Measurements from ENCODE around the gene VANGL2.

Gene VANGL2

DNA sequence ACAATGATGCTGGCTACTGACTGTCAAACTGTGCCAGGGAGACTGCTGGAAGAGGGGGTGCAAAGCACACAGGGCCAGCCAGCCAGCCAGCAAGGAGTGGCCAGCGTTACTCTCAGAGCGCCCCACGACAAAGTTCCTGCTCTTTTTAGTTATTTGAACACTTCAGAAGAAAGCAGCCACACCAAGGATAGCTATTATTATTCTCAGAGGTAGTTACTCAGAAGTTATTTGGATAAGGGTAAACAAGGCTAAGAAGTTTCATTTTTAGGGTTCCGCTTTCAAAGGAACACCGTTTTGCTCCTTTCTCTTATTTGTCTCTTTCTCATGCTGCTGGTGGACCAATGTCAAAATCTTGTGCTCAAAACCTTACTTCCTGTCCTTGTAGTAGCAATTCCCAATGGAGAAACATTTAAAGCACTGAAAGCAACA lies 59.9 kb downstream of the VANGL2 start:
- peaks cover 3% of the 10 kb centered on the region for H3K4me1 ChIP-seq (ENCODE audit: insufficient read depth, insufficient read length)
- TF ChIP-seq YY1 (IDR thresholded peaks at IDR 0.05; ENCODE audit: insufficient read depth, insufficient read length) (no peak), ZNF274 (IDR thresholded peaks at IDR 0.05; ENCODE audit: low read depth, low read length) (no peak), SUZ12 (IDR thresholded peaks at IDR 0.05; ENCODE audit: extremely low read depth, insufficient read depth, insufficient read length) (no peak)
- no peaks in the 10 kb centered on the region for H3K36me3 ChIP-seq (ENCODE audit: insufficient read depth, insufficient read length, low read length)
- no peak for DNase-seq (ENCODE audit: low read depth, low spot score)
- no peaks in the 10 kb centered on the region for H3K9me3 ChIP-seq (ENCODE audit: insufficient read depth, low read length)
- no peaks in the 10 kb centered on the region for H3K27me3 ChIP-seq (ENCODE audit: insufficient read depth, insufficient read length)
- no peak overlapping the region for H3K4me3 ChIP-seq (ENCODE audit: insufficient read length, low read depth)
- no peak overlapping the region for H3K9ac ChIP-seq (ENCODE audit: insufficient read length, low read depth)

DNA sequence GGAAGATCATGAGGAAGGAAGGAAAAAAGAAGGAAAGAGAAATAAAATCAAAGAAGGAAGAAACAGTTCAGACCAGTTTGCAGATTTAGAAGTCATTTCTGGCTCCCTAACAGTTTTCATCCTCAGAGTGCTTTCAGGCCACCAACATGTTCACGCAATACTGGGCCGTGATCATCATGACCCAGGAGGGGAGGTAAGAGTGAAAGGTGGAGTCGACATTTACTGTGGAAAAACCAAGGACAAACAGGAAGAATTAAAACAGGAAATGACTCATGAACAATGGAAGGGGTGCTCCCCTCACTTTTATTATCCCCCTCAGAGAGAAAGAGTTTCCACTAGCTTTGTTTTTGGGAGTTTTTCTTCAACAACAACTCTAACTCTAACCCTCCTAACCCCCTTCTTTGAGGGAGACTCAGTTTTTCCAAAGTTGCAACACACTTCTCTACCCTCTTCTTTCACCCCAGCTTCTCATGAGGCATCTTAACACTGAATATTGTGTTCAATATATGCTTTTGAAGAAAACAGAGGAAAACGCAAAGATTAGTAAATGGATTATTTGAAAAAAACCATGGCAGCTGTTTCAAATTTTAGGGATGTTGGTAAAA lies 60.4 kb downstream of the VANGL2 start:
- no peak for DNase-seq (ENCODE audit: low read depth, low spot score)
- no peak overlapping the region for H3K4me3 ChIP-seq (ENCODE audit: insufficient read length, low read depth)
- peaks cover 4% of the 10 kb centered on the region for H3K4me1 ChIP-seq (ENCODE audit: insufficient read depth, insufficient read length)
- no peak for TF ChIP-seq YY1 (IDR thresholded peaks at IDR 0.05; ENCODE audit: insufficient read depth, insufficient read length)
- TF ChIP-seq ZNF274 (IDR thresholded peaks at IDR 0.05; ENCODE audit: low read depth, low read length), result no peak
- no peak for TF ChIP-seq SUZ12 (IDR thresholded peaks at IDR 0.05; ENCODE audit: extremely low read depth, insufficient read depth, insufficient read length)
- H3K9ac ChIP-seq (ENCODE audit: insufficient read length, low read depth), result no peak overlapping the region
- H3K27me3 ChIP-seq (ENCODE audit: insufficient read depth, insufficient read length), result no peaks in the 10 kb centered on the region
- H3K36me3 ChIP-seq (ENCODE audit: insufficient read depth, insufficient read length, low read length), result no peaks in the 10 kb centered on the region
- no peaks in the 10 kb centered on the region for H3K9me3 ChIP-seq (ENCODE audit: insufficient read depth, low read length)

DNA sequence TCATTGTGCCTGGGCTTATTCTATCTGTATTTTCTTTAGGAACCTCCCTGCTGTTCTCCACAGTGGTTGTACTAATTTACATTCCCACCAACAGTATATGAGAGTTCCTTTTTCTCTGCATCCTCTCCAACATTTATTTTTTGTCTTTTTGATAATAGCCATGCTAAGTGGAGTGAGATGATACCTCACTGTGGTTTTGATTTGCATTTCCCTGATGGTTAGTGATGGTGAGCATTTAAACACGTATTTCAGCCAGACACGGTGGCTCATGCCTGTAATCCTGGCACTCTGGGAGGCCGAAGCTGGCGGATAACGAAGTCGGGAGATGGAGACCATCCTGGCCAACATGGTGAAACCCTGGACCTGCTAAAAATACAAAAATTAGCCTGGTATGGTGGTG lies 64.8 kb downstream of the VANGL2 start:
- H3K4me3 ChIP-seq (ENCODE audit: insufficient read length, low read depth), result no peak overlapping the region
- H3K36me3 ChIP-seq (ENCODE audit: insufficient read depth, insufficient read length, low read length), result no peaks in the 10 kb centered on the region
- no peaks in the 10 kb centered on the region for H3K9me3 ChIP-seq (ENCODE audit: insufficient read depth, low read length)
- TF ChIP-seq YY1 (IDR thresholded peaks at IDR 0.05; ENCODE audit: insufficient read depth, insufficient read length) (no peak), SUZ12 (IDR thresholded peaks at IDR 0.05; ENCODE audit: extremely low read depth, insufficient read depth, insufficient read length) (no peak), ZNF274 (IDR thresholded peaks at IDR 0.05; ENCODE audit: low read depth, low read length) (no peak)
- H3K27me3 ChIP-seq (ENCODE audit: insufficient read depth, insufficient read length), result no peaks in the 10 kb centered on the region
- peaks cover 3% of the 10 kb centered on the region for H3K4me1 ChIP-seq (ENCODE audit: insufficient read depth, insufficient read length)
- no peak overlapping the region for H3K9ac ChIP-seq (ENCODE audit: insufficient read length, low read depth)
- DNase-seq (ENCODE audit: low read depth, low spot score), result no peak

DNA sequence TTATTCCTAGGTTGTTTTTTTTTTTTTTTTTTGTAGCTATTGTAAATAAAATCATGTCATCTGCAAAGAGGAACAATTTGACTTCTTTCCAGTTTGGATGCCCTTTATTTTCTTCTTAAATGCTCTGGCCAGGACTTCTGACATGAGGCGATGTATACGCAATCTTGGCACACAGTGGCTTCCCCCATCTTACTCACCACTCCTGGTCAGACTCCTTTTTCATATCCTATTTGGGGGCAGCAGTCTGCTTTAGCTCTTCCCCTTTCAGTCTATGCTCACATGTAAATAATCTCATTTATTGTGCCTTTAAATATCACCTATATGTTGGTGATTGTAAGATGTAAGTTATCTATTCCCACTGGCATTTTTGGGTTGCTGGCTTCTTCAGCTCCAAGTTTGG lies 66.6 kb downstream of the VANGL2 start:
- no peak for TF ChIP-seq SUZ12 (IDR thresholded peaks at IDR 0.05; ENCODE audit: extremely low read depth, insufficient read depth, insufficient read length)
- TF ChIP-seq YY1 (IDR thresholded peaks at IDR 0.05; ENCODE audit: insufficient read depth, insufficient read length), result no peak
- TF ChIP-seq ZNF274 (IDR thresholded peaks at IDR 0.05; ENCODE audit: low read depth, low read length), result no peak
- H3K27me3 ChIP-seq (ENCODE audit: insufficient read depth, insufficient read length), result no peaks in the 10 kb centered on the region
- DNase-seq (ENCODE audit: low read depth, low spot score), result no peak
- H3K4me3 ChIP-seq (ENCODE audit: insufficient read length, low read depth), result no peak overlapping the region
- H3K9ac ChIP-seq (ENCODE audit: insufficient read length, low read depth), result no peak overlapping the region
- H3K9me3 ChIP-seq (ENCODE audit: insufficient read depth, low read length), result no peaks in the 10 kb centered on the region
- H3K36me3 ChIP-seq (ENCODE audit: insufficient read depth, insufficient read length, low read length), result no peaks in the 10 kb centered on the region
- peaks cover 3% of the 10 kb centered on the region for H3K4me1 ChIP-seq (ENCODE audit: insufficient read depth, insufficient read length)

DNA sequence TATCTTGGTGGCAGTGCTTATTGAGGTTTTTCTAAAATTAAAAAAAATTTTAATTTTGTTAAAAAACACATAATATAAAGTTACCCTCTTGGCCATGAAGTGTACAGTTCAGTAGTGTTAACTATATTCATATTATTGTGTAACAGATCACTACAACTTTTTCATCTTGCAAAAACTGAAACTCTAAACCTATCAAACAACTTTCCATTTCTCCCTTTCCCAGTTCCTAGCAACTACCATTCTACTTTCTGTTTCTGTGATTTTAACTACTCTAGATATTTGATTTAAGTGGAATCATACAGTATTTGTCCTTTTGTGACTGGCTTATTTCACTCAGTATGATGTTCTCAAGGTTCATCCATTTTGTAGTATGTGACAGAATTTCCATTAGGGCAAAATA lies 67.2 kb downstream of the VANGL2 start:
- no peaks in the 10 kb centered on the region for H3K36me3 ChIP-seq (ENCODE audit: insufficient read depth, insufficient read length, low read length)
- no peak for TF ChIP-seq YY1 (IDR thresholded peaks at IDR 0.05; ENCODE audit: insufficient read depth, insufficient read length)
- no peak overlapping the region for H3K9ac ChIP-seq (ENCODE audit: insufficient read length, low read depth)
- no peak overlapping the region for H3K4me3 ChIP-seq (ENCODE audit: insufficient read length, low read depth)
- no peaks in the 10 kb centered on the region for H3K9me3 ChIP-seq (ENCODE audit: insufficient read depth, low read length)
- no peaks in the 10 kb centered on the region for H3K27me3 ChIP-seq (ENCODE audit: insufficient read depth, insufficient read length)
- peaks cover 3% of the 10 kb centered on the region for H3K4me1 ChIP-seq (ENCODE audit: insufficient read depth, insufficient read length)
- no peak for DNase-seq (ENCODE audit: low read depth, low spot score)

DNA sequence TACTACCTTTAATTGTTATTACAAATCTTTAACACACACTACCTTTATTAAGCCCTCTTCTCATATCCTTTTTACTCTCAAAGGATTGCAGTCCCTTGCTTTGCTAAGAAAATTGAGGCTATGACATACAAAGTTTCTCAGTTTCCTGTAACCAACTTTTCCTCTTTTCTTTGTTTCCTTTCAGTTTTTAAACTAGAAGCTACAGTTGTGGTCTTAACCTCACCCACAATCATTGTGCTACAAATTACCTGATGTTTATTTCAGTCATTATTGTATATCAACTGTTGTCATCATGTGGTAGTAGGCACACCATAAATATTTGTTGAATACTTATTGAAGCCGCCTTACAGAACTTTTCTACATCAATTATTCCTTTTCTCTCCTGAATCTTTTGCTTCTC lies 70.9 kb downstream of the VANGL2 start:
- H3K27me3 ChIP-seq (ENCODE audit: insufficient read depth, insufficient read length), result no peaks in the 10 kb centered on the region
- no peak overlapping the region for H3K9ac ChIP-seq (ENCODE audit: insufficient read length, low read depth)
- no peak for DNase-seq (ENCODE audit: low read depth, low spot score)
- TF ChIP-seq YY1 (IDR thresholded peaks at IDR 0.05; ENCODE audit: insufficient read depth, insufficient read length), result no peak
- TF ChIP-seq SUZ12 (IDR thresholded peaks at IDR 0.05; ENCODE audit: extremely low read depth, insufficient read depth, insufficient read length), result no peak
- no peak for TF ChIP-seq ZNF274 (IDR thresholded peaks at IDR 0.05; ENCODE audit: low read depth, low read length)
- H3K9me3 ChIP-seq (ENCODE audit: insufficient read depth, low read length), result no peaks in the 10 kb centered on the region
- H3K4me3 ChIP-seq (ENCODE audit: insufficient read length, low read depth), result no peak overlapping the region
- H3K36me3 ChIP-seq (ENCODE audit: insufficient read depth, insufficient read length, low read length), result no peaks in the 10 kb centered on the region
- no peaks in the 10 kb centered on the region for H3K4me1 ChIP-seq (ENCODE audit: insufficient read depth, insufficient read length)

DNA sequence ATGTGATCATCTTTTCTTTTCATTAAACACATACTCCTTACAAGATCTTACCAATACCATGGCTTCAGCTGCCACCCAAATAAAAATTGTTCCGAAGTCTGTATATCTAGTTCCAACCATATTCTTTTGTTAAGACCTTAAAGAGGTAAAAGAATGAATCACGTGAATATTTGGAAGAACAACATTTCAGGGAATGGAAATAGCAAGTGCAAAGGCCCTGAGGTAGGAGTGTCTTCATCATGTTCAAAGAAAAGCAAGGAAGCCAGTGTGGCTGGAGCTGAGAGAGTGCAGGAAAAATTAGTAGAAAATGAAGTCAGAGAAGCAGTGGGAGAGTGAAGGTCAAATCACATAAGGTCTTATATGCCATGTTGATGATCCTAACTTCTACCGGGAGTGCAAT lies 71.7 kb downstream of the VANGL2 start:
- Histone ChIP-seq H3K9ac (ENCODE audit: insufficient read length, low read depth) (no peak overlapping the region), H3K9me3 (ENCODE audit: insufficient read depth, low read length) (no peaks in the 10 kb centered on the region), H3K4me3 (ENCODE audit: insufficient read length, low read depth) (no peak overlapping the region), H3K27me3 (ENCODE audit: insufficient read depth, insufficient read length) (no peaks in the 10 kb centered on the region), H3K36me3 (ENCODE audit: insufficient read depth, insufficient read length, low read length) (no peaks in the 10 kb centered on the region), H3K4me1 (ENCODE audit: insufficient read depth, insufficient read length) (no peaks in the 10 kb centered on the region)
- no peak for DNase-seq (ENCODE audit: low read depth, low spot score)
- TF ChIP-seq ZNF274 (IDR thresholded peaks at IDR 0.05; ENCODE audit: low read depth, low read length) (no peak), YY1 (IDR thresholded peaks at IDR 0.05; ENCODE audit: insufficient read depth, insufficient read length) (no peak)
